ENCODE results near the gene ENAM. TPM values are rescaled to one million over a fixed set of nuclear protein-coding genes. Genes with fewer than 3 reads are reported as not detected.

ENAM gene
- total RNA-seq, 1 donor from 2014 or later: 0.05 TPM

- Mint-ChIP-seq H3K4me3 (ENCODE audit: low read depth) (no peak overlapping the region), H3K36me3 (ENCODE audit: insufficient read depth) (no peaks in the 10 kb centered on the region), H3K27me3 (peaks cover 7% of the 10 kb centered on the region), H3K4me1 (ENCODE audit: low read depth) (peaks cover 1% of the 10 kb centered on the region), H3K9me3 (ENCODE audit: low read depth) (no peaks in the 10 kb centered on the region), H3K27ac (no peak overlapping the region)
- TF ChIP-seq, protein P1, sequence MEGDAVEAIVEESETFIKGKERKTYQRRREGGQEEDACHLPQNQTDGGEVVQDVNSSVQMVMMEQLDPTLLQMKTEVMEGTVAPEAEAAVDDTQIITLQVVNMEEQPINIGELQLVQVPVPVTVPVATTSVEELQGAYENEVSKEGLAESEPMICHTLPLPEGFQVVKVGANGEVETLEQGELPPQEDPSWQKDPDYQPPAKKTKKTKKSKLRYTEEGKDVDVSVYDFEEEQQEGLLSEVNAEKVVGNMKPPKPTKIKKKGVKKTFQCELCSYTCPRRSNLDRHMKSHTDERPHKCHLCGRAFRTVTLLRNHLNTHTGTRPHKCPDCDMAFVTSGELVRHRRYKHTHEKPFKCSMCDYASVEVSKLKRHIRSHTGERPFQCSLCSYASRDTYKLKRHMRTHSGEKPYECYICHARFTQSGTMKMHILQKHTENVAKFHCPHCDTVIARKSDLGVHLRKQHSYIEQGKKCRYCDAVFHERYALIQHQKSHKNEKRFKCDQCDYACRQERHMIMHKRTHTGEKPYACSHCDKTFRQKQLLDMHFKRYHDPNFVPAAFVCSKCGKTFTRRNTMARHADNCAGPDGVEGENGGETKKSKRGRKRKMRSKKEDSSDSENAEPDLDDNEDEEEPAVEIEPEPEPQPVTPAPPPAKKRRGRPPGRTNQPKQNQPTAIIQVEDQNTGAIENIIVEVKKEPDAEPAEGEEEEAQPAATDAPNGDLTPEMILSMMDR (IDR thresholded peaks at IDR 0.05; ENCODE audit: unreplicated experiment): no peak
- DNase-seq (ENCODE audit: low spot score, unreplicated experiment): no peak
Observed at GRCh38 chr4:70667740-70668535, 39.4 kb downstream of the ENAM start.

- DNase-seq (ENCODE audit: low spot score, unreplicated experiment): no peak
- Mint-ChIP-seq H3K27ac (no peak overlapping the region), H3K36me3 (ENCODE audit: insufficient read depth) (no peaks in the 10 kb centered on the region), H3K4me3 (ENCODE audit: low read depth) (no peak overlapping the region), H3K9me3 (ENCODE audit: low read depth) (no peaks in the 10 kb centered on the region), H3K27me3 (peaks cover 10% of the 10 kb centered on the region), H3K4me1 (ENCODE audit: low read depth) (peaks cover 1% of the 10 kb centered on the region)
- TF ChIP-seq, protein P1 (IDR thresholded peaks at IDR 0.05; ENCODE audit: unreplicated experiment): no peak
Observed at GRCh38 chr4:70670332-70671014, 41.9 kb downstream of the ENAM start.

DNA sequence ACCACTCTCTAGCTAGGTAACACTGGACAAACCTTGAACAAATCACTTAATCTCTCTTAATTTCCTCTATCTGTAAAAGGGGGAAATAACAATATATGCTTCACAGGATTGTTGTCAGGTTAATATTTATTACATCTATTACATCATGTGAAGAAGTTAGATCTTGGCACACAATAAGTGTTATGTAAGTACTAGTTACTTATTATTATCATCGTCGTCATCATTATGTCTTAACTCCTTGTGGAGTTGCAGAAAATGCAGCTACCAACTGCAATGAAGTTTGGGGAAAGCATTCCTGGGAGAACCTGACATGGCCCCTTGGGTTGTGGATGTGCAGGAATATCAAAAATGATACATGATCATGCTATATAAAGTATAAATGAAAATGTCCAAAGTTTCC is 42.5 kb downstream of the ENAM start:
- TF ChIP-seq, protein P1 (IDR thresholded peaks at IDR 0.05; ENCODE audit: unreplicated experiment): no peak
- Mint-ChIP-seq H3K4me1 (ENCODE audit: low read depth) (peaks cover 1% of the 10 kb centered on the region), H3K27me3 (peaks cover 10% of the 10 kb centered on the region), H3K36me3 (ENCODE audit: insufficient read depth) (no peaks in the 10 kb centered on the region), H3K9me3 (ENCODE audit: low read depth) (no peaks in the 10 kb centered on the region), H3K4me3 (ENCODE audit: low read depth) (no peak overlapping the region), H3K27ac (no peak overlapping the region)
- no peak for DNase-seq (ENCODE audit: low spot score, unreplicated experiment)

GRCh38 chr4:70674191-70674590 is 45.6 kb downstream of the ENAM start:
- Mint-ChIP-seq H3K4me1 (ENCODE audit: low read depth) (no peaks in the 10 kb centered on the region), H3K27me3 (peaks cover 10% of the 10 kb centered on the region), H3K27ac (no peak overlapping the region), H3K36me3 (ENCODE audit: insufficient read depth) (no peaks in the 10 kb centered on the region), H3K4me3 (ENCODE audit: low read depth) (no peak overlapping the region), H3K9me3 (ENCODE audit: low read depth) (no peaks in the 10 kb centered on the region)
- TF ChIP-seq, protein P1 (IDR thresholded peaks at IDR 0.05; ENCODE audit: unreplicated experiment): no peak
- DNase-seq (ENCODE audit: low spot score, unreplicated experiment): no peak

DNA sequence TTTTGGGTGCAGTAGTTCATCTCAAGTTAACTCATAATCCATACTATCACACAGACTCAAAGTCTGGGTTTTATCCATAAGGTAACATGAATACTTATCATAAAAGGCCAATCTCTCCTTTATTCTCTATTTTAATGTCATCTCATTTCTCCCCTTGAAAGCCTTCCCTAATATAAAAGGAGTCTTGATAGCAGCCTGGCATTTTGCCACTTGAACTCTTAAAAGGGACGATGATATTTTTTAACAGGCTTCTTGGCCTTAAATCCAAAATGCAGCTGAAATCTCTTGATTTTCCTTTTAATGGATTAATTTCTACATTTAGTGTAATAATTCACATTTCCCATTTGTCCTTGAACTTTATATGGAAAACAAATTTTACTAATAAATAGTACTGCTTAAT is 46.2 kb downstream of the ENAM start:
- H3K27ac Mint-ChIP-seq: no peak overlapping the region

More for the DNA sequence above, 46.2 kb downstream of the ENAM start:
- no peak overlapping the region for H3K4me3 Mint-ChIP-seq (ENCODE audit: low read depth)
- H3K4me1 Mint-ChIP-seq (ENCODE audit: low read depth): no peaks in the 10 kb centered on the region
- DNase-seq (ENCODE audit: low spot score, unreplicated experiment): no peak
- H3K9me3 Mint-ChIP-seq (ENCODE audit: low read depth): no peaks in the 10 kb centered on the region
- no peaks in the 10 kb centered on the region for H3K36me3 Mint-ChIP-seq (ENCODE audit: insufficient read depth)
- H3K27me3 Mint-ChIP-seq: peaks cover 10% of the 10 kb centered on the region
- TF ChIP-seq, protein P1 (IDR thresholded peaks at IDR 0.05; ENCODE audit: unreplicated experiment): no peak

Data from progenitor cell of endocrine pancreas (in vitro differentiated cells).